OCI-LY3 (cell line): Measurements from ENCODE around the gene CFAP54.

Experiments used
- EZH2phosphoT487 ChIP-seq: fragments of 200-600 bp; shearing (Covaris generic); IDR thresholded peaks from 2 replicates; pipeline ENCODE4 v1.6.1; 2018; ENCODE audit warnings: antibody characterized with exemption, mixed run types, low read depth
- TF ChIP-seq, protein P1 (sequence below): fragments of 200-600, 300-600 bp; sonication (generic); IDR thresholded peaks from 2 replicates; pipeline ENCODE4 v1.5.1; 2014; ENCODE audit warnings: antibody characterized with exemption, low read length, low read depth

GRCh38 chr12:96879301-96879700, 389.9 kb downstream of the CFAP54 start:
- TF ChIP-seq, protein P1, sequence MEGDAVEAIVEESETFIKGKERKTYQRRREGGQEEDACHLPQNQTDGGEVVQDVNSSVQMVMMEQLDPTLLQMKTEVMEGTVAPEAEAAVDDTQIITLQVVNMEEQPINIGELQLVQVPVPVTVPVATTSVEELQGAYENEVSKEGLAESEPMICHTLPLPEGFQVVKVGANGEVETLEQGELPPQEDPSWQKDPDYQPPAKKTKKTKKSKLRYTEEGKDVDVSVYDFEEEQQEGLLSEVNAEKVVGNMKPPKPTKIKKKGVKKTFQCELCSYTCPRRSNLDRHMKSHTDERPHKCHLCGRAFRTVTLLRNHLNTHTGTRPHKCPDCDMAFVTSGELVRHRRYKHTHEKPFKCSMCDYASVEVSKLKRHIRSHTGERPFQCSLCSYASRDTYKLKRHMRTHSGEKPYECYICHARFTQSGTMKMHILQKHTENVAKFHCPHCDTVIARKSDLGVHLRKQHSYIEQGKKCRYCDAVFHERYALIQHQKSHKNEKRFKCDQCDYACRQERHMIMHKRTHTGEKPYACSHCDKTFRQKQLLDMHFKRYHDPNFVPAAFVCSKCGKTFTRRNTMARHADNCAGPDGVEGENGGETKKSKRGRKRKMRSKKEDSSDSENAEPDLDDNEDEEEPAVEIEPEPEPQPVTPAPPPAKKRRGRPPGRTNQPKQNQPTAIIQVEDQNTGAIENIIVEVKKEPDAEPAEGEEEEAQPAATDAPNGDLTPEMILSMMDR, result no peak
- no peak for TF ChIP-seq EZH2phosphoT487
